Measurements from ENCODE around the gene POU2AF1. TPM values are rescaled to one million over a fixed set of nuclear protein-coding genes. Genes with fewer than 3 reads are reported as not detected.

POU2AF1 gene
- total RNA-seq, 1 donor from 2014 or later: not detected

DNA sequence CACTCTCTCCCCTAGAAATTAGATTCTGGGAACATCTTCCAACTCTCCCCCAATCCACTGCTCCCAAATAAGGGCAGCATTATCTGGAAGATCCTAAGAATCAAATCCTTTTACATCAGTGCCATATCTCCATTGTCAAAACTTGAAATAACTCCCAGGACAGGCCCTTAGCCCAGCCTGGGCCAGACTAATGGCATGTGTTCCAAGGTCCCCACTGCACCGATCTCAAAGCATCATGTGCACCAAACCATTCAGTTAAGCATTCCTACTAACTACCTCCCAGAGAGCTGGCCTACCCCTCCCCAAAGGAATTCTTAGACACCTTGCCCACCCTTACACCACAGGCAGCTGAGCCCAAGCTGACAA, 44.2 kb upstream of the POU2AF1 start:
- Mint-ChIP-seq H3K36me3 (ENCODE audit: unreplicated experiment) (no peaks in the 10 kb centered on the region), H3K27me3 (ENCODE audit: unreplicated experiment) (no peaks in the 10 kb centered on the region), H3K4me3 (ENCODE audit: unreplicated experiment) (no peak overlapping the region), H3K4me1 (ENCODE audit: low read depth, unreplicated experiment) (no peaks in the 10 kb centered on the region), H3K27ac (ENCODE audit: unreplicated experiment) (no peak overlapping the region), H3K9me3 (ENCODE audit: unreplicated experiment) (no peaks in the 10 kb centered on the region)
- TF ChIP-seq, protein P1, sequence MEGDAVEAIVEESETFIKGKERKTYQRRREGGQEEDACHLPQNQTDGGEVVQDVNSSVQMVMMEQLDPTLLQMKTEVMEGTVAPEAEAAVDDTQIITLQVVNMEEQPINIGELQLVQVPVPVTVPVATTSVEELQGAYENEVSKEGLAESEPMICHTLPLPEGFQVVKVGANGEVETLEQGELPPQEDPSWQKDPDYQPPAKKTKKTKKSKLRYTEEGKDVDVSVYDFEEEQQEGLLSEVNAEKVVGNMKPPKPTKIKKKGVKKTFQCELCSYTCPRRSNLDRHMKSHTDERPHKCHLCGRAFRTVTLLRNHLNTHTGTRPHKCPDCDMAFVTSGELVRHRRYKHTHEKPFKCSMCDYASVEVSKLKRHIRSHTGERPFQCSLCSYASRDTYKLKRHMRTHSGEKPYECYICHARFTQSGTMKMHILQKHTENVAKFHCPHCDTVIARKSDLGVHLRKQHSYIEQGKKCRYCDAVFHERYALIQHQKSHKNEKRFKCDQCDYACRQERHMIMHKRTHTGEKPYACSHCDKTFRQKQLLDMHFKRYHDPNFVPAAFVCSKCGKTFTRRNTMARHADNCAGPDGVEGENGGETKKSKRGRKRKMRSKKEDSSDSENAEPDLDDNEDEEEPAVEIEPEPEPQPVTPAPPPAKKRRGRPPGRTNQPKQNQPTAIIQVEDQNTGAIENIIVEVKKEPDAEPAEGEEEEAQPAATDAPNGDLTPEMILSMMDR (IDR thresholded peaks at IDR 0.05; ENCODE audit: partially characterized antibody, unreplicated experiment): no peak
- DNase-seq: no peak

DNA sequence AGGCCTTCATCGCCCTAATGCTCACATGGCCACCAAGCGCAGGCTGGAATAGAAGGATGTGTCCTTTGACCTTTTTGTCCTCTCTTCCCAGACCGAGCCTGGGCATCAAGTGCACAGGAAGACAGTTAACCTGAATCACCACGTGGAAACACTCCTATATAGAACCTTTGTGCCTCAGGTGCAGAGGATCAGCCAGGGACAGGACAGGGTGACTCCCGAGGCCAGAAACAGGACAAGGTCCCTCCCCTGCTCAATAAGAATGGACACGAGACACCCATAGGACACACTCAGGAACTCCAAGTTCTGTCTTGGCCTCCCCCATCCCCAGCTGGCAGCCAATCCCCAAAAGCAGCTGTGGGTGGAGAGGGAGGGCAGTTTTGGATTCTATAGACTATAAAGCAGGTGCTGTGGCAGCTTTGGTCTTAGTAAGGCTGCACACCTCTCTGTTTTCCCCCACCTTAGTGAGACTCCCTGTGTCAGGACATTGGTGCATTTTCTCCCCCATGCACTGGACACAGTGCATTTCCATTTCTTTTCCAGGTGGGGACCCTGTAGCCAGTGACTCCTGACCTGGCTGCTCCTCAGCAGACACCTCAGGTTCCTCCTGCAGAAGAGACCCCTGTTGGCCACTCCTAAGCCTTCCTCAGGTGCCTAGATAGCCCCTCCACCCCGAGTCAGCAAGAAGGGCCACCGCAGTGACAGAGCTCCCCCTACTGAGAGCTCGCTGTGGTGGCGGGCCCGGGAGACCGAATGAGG, 43.6 kb upstream of the POU2AF1 start:
- no peaks in the 10 kb centered on the region for H3K9me3 Mint-ChIP-seq (ENCODE audit: unreplicated experiment)
- H3K27me3 Mint-ChIP-seq (ENCODE audit: unreplicated experiment): no peaks in the 10 kb centered on the region
- H3K4me1 Mint-ChIP-seq (ENCODE audit: low read depth, unreplicated experiment): no peaks in the 10 kb centered on the region
- H3K36me3 Mint-ChIP-seq (ENCODE audit: unreplicated experiment): no peaks in the 10 kb centered on the region
- H3K27ac Mint-ChIP-seq (ENCODE audit: unreplicated experiment): no peak overlapping the region
- no peak overlapping the region for H3K4me3 Mint-ChIP-seq (ENCODE audit: unreplicated experiment)
- DNase-seq: peak; percentile 72
- TF ChIP-seq, protein P1 (IDR thresholded peaks at IDR 0.05; ENCODE audit: partially characterized antibody, unreplicated experiment): peak; percentile 33

DNA sequence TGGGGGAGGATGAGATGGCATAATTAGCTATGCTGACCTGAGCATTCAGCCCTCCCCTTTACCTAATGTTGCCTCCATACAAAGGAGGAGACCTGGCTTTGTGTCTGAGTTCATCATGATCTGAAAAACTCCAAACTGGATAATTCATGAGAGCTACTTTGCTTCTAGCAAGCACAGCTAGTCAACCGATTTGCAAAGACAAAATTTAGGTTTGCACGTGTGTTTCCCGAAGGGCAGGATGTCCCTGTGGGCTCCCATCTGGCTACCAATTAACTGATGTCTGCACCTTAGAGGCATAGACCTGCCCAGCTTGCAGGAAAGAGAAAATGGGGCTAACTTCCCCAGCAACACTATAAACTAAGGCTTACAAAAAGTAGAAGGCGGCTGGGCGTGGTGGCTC, 42.2 kb upstream of the POU2AF1 start:
- H3K4me3 Mint-ChIP-seq (ENCODE audit: unreplicated experiment): no peak overlapping the region
- H3K27ac Mint-ChIP-seq (ENCODE audit: unreplicated experiment): no peak overlapping the region
- H3K4me1 Mint-ChIP-seq (ENCODE audit: low read depth, unreplicated experiment): no peaks in the 10 kb centered on the region
- H3K27me3 Mint-ChIP-seq (ENCODE audit: unreplicated experiment): peaks cover 2% of the 10 kb centered on the region
- no peaks in the 10 kb centered on the region for H3K36me3 Mint-ChIP-seq (ENCODE audit: unreplicated experiment)
- no peaks in the 10 kb centered on the region for H3K9me3 Mint-ChIP-seq (ENCODE audit: unreplicated experiment)
- DNase-seq: no peak
- TF ChIP-seq, protein P1 (IDR thresholded peaks at IDR 0.05; ENCODE audit: partially characterized antibody, unreplicated experiment): no peak

DNA sequence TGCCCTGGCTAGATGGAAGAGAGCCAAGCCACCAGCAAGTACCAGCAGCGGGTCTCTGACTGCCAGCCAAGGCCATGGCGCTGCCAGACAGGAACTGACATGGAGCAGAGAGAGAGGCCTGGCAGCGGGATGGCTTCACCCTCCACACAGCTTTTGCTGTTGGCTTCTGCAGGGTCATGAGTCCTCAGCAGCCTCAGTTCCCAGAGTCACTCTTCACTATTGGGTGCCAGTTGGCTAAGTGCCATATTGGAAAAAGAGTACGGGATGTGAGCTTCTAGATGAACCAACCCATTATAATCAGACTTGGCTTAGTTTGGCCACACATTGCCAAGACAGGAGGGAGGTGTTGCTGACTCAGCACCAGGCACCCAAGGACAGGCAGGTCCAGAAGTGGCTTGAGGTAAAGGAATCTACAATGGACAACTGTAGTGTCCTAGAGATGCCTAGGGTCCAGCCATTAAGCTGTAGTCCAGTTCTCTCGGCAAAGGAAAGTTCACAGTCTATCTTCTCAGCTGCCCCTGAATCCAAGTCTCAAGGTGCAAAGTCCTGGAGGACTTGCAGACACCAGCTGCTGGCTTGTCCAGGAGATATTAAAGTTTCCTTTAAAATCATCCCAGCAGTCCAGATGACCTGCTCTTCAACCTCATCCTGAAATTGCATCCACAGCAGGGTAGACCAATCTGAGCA, 40.7 kb upstream of the POU2AF1 start:
- no peak overlapping the region for H3K27ac Mint-ChIP-seq (ENCODE audit: unreplicated experiment)
- no peaks in the 10 kb centered on the region for H3K4me1 Mint-ChIP-seq (ENCODE audit: low read depth, unreplicated experiment)
- TF ChIP-seq, protein P1 (IDR thresholded peaks at IDR 0.05; ENCODE audit: partially characterized antibody, unreplicated experiment): no peak
- H3K9me3 Mint-ChIP-seq (ENCODE audit: unreplicated experiment): no peaks in the 10 kb centered on the region
- peaks cover 2% of the 10 kb centered on the region for H3K27me3 Mint-ChIP-seq (ENCODE audit: unreplicated experiment)
- no peaks in the 10 kb centered on the region for H3K36me3 Mint-ChIP-seq (ENCODE audit: unreplicated experiment)
- no peak overlapping the region for H3K4me3 Mint-ChIP-seq (ENCODE audit: unreplicated experiment)
- DNase-seq: no peak

DNA sequence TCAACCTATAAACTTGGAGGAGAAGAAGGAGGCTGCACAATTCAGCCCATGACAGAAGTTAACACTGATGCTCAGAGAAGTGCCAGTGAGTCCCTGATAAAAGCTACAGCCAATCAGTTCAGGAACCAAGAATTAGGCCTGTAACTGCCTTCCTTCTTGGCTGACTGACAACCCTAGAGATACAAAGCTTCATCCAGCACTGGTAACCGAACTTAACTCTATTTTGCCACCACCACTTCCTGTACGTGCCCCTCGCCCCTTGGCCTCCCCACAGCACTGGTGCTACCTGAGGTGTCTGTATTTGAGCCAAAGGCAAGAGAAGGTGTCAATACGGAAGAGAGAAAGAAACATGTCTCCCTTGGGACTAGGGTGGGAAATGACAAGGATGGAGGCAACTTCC, 40.1 kb upstream of the POU2AF1 start:
- Mint-ChIP-seq H3K27me3 (ENCODE audit: unreplicated experiment) (peaks cover 2% of the 10 kb centered on the region), H3K27ac (ENCODE audit: unreplicated experiment) (no peak overlapping the region), H3K4me3 (ENCODE audit: unreplicated experiment) (no peak overlapping the region), H3K4me1 (ENCODE audit: low read depth, unreplicated experiment) (no peaks in the 10 kb centered on the region), H3K9me3 (ENCODE audit: unreplicated experiment) (no peaks in the 10 kb centered on the region), H3K36me3 (ENCODE audit: unreplicated experiment) (peaks cover 4% of the 10 kb centered on the region)
- TF ChIP-seq, protein P1 (IDR thresholded peaks at IDR 0.05; ENCODE audit: partially characterized antibody, unreplicated experiment): no peak
- DNase-seq: no peak
